ENCODE data around the gene RNASE7. TPM values are rescaled to one million over a fixed set of nuclear protein-coding genes. Genes with fewer than 3 reads are reported as not detected.
A peak's percentile ranks its signal among the peaks of the same experiment; 100 is the strongest.

The RNASE7 gene
- total RNA-seq, 6 experiments from 2014 or later: not detected

- peaks cover 5% of the 10 kb centered on the region for H3K27me3 Mint-ChIP-seq (ENCODE audit: insufficient read depth)
Observed at GRCh38 chr14:21069388-21070082, 27.4 kb downstream of the RNASE7 start.

GRCh38 chr14:21070083-21070609 is 28.0 kb downstream of the RNASE7 start, which contains the start of gene ARHGEF40:
TSS of gene ARHGEF40 (plus strand) at chr14:21070304. CDS start at chr14:21070397, 93 bp downstream.
- DNase-seq: no peak
- H3K4me1 Mint-ChIP-seq (ENCODE audit: low read depth): peaks cover 38% of the 10 kb centered on the region
- H3K36me3 Mint-ChIP-seq (ENCODE audit: low read depth): peaks cover 7% of the 10 kb centered on the region
- peak within 1 kb of the TSS; percentile 95 for H3K4me3 Mint-ChIP-seq
- peaks cover 7% of the 10 kb centered on the region for H3K27me3 Mint-ChIP-seq (ENCODE audit: insufficient read depth)
- no peak for TF ChIP-seq CTCF (IDR thresholded peaks at IDR 0.05)
- no peaks in the 10 kb centered on the region for H3K9me3 Mint-ChIP-seq
- peak within 1 kb of the TSS; percentile 97 for H3K27ac Mint-ChIP-seq

More at GRCh38 chr14:21069388-21070082, 27.4 kb downstream of the RNASE7 start:
- H3K9me3 Mint-ChIP-seq: no peaks in the 10 kb centered on the region
- H3K4me1 Mint-ChIP-seq (ENCODE audit: low read depth): peaks cover 38% of the 10 kb centered on the region
- no peak for DNase-seq
- no peak for TF ChIP-seq CTCF (IDR thresholded peaks at IDR 0.05)
- H3K4me3 Mint-ChIP-seq: peak overlapping the region; percentile 88
- peak overlapping the region; percentile 84 for H3K27ac Mint-ChIP-seq
- H3K36me3 Mint-ChIP-seq (ENCODE audit: low read depth): peaks cover 7% of the 10 kb centered on the region

- peaks cover 38% of the 10 kb centered on the region for H3K4me1 Mint-ChIP-seq (ENCODE audit: low read depth)
- DNase-seq: peak; percentile 50
- peaks cover 9% of the 10 kb centered on the region for H3K36me3 Mint-ChIP-seq (ENCODE audit: low read depth)
- peak overlapping the region; percentile 97 for H3K27ac Mint-ChIP-seq
- H3K4me3 Mint-ChIP-seq: peak overlapping the region; percentile 95
- H3K27me3 Mint-ChIP-seq (ENCODE audit: insufficient read depth): peaks cover 6% of the 10 kb centered on the region
- TF ChIP-seq CTCF (IDR thresholded peaks at IDR 0.05): no peak
- H3K9me3 Mint-ChIP-seq: no peaks in the 10 kb centered on the region
Observed at GRCh38 chr14:21070610-21071224, 28.6 kb downstream of the RNASE7 start.

- peak overlapping the region; percentile 97 for H3K27ac Mint-ChIP-seq
- no peak; the same call in 1 of the 2 replicates for TF ChIP-seq CTCF (IDR thresholded peaks at IDR 0.05)
- peak overlapping the region; percentile 95 for H3K4me3 Mint-ChIP-seq
- H3K36me3 Mint-ChIP-seq (ENCODE audit: low read depth): peaks cover 14% of the 10 kb centered on the region
- H3K4me1 Mint-ChIP-seq (ENCODE audit: low read depth): peaks cover 38% of the 10 kb centered on the region
- no peaks in the 10 kb centered on the region for H3K9me3 Mint-ChIP-seq
- DNase-seq: peak; percentile 91
- H3K27me3 Mint-ChIP-seq (ENCODE audit: insufficient read depth): peaks cover 6% of the 10 kb centered on the region
Observed at GRCh38 chr14:21071225-21072030, 29.3 kb downstream of the RNASE7 start.

- TF ChIP-seq CTCF (IDR thresholded peaks at IDR 0.05): peak; percentile 24; the same call in 1 of the 2 replicates
- H3K9me3 Mint-ChIP-seq: no peaks in the 10 kb centered on the region
- peak overlapping the region; percentile 97 for H3K27ac Mint-ChIP-seq
- H3K36me3 Mint-ChIP-seq (ENCODE audit: low read depth): peaks cover 14% of the 10 kb centered on the region
- peaks cover 6% of the 10 kb centered on the region for H3K27me3 Mint-ChIP-seq (ENCODE audit: insufficient read depth)
- peak; percentile 75 for DNase-seq
- peak overlapping the region; percentile 95 for H3K4me3 Mint-ChIP-seq
- H3K4me1 Mint-ChIP-seq (ENCODE audit: low read depth): peaks cover 38% of the 10 kb centered on the region
Observed at GRCh38 chr14:21072031-21072473, 29.9 kb downstream of the RNASE7 start.
